HG02973 (cell line): ENCODE results near the gene ACTL8.

Experiments used
- ATAC-seq: cut with Tn5 transposase; IDR thresholded peaks from one replicate; pipeline ENCODE4 v1.9.1; 2021; ENCODE audit warnings: moderate library complexity; ENCODE audit not compliant: unreplicated experiment

ACTL8 gene

DNA sequence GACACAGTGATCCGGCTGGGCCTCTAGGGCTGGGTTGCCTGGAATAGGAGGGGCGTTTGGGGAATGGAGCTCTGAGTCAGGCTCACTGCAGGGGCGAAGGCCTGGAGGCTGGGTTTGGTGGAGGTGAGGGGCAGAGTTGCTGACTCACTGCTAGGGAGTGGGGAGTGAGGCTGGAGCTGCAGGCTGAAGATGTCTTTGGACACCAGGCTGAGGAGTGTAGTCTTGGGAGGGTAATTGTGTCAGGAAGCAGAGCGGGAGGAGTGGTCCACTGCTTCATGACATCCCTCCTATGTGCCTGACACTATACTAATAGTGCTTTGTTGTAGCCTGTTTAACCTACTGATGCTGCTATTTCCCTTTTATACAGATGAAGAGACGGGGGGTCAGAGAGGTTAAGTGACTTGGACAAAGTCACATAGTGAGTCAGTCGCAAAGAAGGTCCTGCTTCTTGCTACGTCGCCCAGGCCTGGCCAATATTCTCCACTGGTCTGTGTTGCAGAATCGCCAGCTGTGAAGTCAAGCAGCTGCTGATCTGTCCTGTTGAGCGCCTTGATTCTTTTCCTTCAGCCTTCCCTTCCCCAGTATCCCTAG lies 13.6 kb downstream of the ACTL8 start:
- no peak for ATAC-seq

DNA sequence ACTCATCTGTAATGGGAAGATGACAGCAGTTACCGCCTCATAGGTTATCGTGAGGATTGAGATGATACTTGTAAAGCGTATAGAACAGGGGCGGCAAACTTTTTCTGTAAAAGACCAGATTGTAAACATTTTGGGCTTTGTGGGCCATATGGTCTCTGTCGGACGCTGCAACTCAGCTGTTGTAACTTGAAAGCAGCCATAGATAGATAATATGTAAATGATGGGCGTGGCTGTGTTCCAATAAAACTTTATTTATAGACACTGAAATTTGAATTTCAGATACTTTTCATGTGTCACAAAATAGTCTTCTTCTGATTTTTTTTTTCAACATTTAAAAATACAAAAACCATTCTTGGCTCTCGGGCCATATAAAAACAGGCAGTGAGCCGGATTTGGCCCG lies 15.8 kb downstream of the ACTL8 start:
- ATAC-seq, result no peak

- no peak for ATAC-seq
These were observed 17.6 kb downstream of the ACTL8 start for GRCh38 chr1:17772615-17773212.

- ATAC-seq, result no peak
These were observed 18.6 kb downstream of the ACTL8 start for GRCh38 chr1:17773591-17774326.

- ATAC-seq, result no peak
These were observed 19.3 kb downstream of the ACTL8 start for GRCh38 chr1:17774452-17774851.

DNA sequence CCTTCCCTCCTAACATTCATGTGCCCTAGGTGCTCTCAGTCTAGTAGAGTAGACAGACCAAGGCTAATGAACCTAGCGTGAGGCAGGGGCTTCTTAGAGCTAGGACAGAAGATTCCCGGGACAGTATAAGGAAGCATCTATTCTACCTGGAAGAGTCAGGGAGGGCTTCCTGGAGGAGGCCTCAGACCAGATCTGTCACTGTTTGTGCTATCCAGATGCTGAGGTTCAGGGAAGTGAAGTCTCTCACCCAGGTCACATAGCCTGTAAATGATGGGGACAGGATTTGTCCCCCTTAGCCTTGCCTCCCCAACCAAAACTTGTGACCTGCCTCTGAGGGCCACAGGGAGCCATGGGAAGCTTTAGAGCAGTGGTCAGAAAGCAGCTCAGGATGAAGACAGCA lies 20.7 kb downstream of the ACTL8 start:
- no peak for ATAC-seq

DNA sequence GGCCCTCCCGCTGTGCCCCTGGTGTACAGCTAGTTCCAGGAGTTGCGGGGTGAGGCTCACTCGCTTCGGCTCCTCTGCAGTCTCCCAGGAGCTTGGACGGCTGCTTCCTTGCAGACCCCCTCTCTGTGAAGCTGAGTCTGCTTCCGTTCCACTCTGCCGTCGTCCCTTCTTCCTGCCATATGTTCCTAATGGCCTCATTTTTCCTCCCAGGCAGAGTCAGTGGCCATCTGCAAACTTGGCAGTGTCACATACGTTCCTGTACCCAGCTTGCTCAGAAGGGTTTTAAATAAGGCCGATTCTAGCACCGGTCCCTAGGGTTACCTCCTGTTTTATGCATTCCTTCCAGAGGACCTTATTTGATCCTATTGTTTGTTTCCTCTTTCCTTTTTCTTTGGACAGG lies 21.3 kb downstream of the ACTL8 start:
- ATAC-seq, result no peak

- ATAC-seq, result no peak
These were observed 22.2 kb downstream of the ACTL8 start for GRCh38 chr1:17777330-17777729.

DNA sequence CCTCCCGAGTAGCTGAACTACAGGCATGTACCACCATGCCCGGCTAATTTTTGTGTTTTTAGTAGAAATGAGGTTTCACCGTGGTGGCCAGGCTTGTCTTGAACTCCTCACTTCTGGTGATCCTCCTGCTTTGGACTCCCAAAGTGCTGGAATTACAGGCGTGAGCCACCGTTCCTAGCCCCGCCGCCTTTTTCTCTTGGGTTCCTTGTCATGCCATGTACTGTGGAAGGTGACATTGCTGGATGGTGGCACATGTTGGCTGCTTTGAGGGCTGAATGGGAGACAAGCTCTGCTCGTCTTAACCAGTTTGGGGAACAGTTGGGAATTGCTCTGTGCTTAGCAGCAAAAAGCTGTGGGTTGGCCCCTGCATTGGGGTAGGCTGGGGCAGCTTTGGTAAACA lies 22.7 kb downstream of the ACTL8 start:
- no peak for ATAC-seq

DNA sequence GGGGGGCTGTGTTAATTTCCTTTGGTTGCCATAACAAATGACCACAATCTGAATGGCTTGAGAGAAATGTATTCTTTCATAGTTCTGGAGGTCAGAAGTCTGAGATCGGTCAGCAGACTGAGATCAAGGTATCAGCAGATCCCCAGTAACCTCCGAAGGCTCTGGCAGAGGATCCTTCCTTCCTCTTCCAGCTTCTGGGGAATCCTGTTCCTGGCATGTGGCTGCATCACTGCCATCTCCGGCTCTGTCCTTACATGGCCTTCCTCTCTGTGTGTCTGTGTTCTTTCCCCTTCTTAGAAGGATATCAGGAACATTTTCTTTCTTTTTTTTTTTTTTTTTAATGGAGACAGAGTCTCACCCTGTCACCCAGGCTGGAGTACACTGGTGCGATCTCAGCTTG lies 25.8 kb downstream of the ACTL8 start:
- ATAC-seq, result no peak

- no peak for ATAC-seq
These were observed 34.8 kb downstream of the ACTL8 start for GRCh38 chr1:17789926-17790325.

GRCh38 chr1:17790383-17791054 lies 35.4 kb downstream of the ACTL8 start:
- ATAC-seq, result no peak

GRCh38 chr1:17791055-17791390 lies 35.9 kb downstream of the ACTL8 start:
- ATAC-seq, result no peak

GRCh38 chr1:17791480-17791879 lies 36.3 kb downstream of the ACTL8 start:
- no peak for ATAC-seq

DNA sequence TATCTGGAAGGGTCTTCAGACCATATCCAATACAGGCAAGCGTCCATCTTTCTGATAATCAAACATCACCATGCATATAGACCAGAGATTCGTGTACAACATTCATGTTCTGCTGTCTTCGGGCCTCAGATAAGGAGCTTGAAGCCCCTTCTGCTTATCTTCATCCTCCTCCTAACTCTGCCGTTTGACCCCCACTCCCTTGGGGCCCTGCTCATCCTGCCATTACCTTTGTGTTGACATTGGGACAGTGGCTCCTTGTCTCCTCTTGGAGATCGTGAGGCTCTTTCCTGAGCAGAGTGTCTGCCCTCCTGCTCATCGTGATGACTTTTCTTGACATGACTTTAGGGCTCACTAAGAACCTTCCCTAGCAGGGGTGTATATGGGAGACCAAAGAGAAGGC lies 37.3 kb downstream of the ACTL8 start:
- ATAC-seq, result no peak

GRCh38 chr1:17795081-17795809 lies 40.1 kb downstream of the ACTL8 start:
- ATAC-seq, result no peak

DNA sequence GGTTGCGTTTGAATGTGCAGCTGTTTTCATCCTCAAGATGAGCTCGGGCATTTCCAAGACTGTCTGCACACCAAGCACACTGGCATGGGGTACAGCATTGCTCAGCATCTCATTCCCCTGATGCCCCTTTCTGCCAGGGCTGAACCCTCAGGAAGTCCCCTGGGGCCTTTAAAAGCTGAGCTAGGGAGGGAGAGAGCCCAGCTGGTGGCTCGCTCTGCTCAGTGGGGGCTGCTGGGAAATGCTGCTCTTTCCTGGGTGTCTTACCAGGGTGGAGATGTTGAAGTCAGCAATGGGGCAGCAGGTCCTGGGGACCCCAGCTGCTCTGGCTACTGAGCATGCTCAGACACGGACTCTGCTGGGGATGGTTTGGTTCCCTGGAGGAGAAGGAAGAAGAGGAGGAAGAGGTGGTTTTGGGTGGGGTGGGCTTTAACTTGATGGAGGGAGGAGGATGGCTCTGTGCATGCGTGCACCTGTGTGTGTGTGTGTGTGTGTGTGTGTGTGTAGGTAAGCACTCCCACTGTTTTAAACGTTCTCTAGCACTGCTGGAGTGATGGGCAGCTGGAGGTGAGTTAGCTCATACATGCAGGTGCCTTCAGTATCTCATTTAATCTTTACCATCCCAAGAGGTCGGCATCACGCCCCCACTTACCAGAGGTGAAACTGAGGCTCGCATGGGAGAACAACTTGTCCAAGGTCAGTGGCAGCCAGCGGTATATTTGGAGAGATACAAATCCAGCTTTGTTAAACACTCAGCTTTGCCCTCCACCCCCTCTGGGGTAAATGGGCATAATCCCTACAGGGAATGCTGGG lies 40.9 kb downstream of the ACTL8 start:
- ATAC-seq, result no peak

DNA sequence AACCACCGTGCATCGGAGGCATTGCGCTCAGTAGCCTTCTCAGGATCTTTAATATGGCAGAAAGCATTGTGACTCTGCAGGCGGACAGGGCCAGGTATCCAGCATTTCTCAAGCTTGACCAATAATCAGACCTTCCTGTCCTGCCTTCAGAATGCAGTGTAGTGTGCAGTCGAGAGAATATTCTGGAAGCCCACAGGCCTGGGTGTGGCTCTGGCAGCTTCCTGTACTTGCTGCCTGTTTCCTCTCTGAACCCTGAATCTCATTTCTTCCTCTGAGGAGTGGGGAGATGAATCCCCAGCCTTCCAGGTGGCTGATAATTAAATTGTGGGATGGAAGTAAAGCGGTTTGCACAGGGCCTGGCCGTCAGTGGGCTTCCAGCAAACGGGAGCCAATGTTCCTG lies 42.3 kb downstream of the ACTL8 start:
- ATAC-seq, result no peak

DNA sequence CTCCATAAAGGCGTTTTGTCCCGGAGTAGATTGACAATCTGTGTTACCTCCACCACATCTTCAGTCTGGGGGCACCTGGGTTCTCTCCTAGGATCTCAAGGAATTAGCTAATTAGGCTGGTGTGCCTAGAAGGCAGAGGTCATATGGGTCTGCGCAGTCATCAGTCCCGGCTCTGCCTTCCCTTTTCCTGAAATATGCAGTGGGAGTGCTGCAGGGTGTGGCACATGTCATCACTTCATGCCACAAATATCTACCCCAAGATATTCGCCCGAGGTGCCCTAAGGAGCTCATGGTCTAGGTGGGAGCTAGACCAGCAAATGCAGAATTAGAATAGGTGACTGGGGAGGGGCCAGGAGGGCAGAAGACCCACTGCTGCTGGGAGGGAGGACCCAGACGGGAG lies 42.9 kb downstream of the ACTL8 start:
- ATAC-seq, result no peak

DNA sequence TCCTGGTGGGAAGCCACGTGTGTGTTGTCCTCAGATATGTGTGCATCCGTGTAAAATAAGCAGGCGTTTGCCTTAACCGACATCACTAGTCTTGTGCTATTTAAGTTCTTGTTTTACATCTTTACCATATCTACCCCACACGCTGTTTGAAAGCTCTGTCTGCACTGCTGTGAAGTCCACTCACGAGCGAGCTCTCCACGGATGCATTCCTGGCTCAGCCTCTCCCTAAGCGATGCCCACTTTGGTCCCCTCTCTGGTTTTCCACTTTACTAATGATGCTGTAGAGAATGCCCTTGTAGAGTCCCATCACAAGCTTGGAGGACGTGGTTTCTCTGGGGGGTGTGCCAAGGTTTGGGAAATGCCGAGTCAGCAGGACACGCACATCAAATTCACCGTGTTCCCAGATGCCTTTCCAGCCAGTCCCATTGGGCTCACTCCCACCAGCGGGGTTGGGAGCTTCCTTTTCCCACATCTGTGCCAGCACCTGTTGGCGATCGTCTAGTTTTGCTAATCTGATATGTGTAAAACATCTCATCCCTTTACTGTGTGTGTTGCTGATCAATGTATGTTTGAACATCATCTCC lies 43.8 kb downstream of the ACTL8 start:
- ATAC-seq, result no peak
